Prostate gland (tissue), 2 donors: Measurements from ENCODE around the gene ZC2HC1B.

Experiments
- POLR2AphosphoS5 ChIP-seq: sonication (generic); formaldehyde crosslinking; IDR thresholded peaks from one replicate; pipeline ENCODE4 v1.6.1; 2017; ENCODE audit warnings: antibody characterized with exemption
- TF ChIP-seq, protein P1 (sequence below), 4 experiments: fragments of 200-600 bp in 2 of 4; fragments of 450-650 bp in 2 of 4; sonication (generic) in 2 of 4; IDR thresholded peaks; 1 replicate in 3 of 4; 2 replicates in 1 of 4; pipeline ENCODE4 v1.5.1; 2016 to 2019; ENCODE audit warnings: antibody characterized with exemption in 4 of 4, mild to moderate bottlenecking in 2 of 4, moderate library complexity in 2 of 4

DNA sequence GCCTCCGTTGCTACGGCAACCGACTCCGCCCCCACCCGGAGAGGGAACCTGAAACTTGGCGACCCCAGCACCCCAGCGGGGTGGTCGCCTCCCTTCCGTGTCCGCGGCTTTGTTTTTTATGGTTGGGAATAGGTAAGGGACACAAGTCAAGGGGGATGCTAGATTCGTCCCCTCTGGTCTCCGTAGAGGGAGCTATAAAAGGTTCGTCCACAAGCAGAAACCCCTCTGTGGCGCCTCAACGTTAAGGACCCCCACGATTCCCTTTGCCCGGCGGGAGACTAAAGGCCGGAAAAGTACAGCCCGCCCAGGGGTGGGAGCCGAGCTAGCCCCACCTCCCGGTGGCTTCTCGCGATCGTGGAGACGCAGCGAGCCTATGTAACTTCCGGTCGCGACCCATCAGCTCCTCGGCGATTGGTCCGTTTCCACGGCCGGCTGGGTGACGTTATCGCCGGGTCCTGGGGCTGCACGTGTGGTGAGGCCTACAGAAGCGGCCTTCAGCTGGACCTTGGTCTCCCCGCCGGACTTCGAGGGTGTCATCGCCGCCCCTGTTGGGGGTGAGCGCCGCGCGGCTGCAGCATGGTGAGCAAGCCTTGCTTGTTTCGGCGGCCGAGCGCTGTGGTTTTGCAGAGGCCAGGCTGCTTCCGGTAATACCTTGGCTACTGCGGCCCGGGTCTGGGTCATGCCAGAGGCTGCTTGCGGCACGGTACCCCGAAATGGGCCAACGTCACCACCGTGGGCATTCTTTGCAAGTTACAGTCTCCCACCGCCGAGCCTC lies 21.2 kb upstream of the ZC2HC1B start, which contains the start of gene LTV1:
- TF ChIP-seq, protein P1, sequence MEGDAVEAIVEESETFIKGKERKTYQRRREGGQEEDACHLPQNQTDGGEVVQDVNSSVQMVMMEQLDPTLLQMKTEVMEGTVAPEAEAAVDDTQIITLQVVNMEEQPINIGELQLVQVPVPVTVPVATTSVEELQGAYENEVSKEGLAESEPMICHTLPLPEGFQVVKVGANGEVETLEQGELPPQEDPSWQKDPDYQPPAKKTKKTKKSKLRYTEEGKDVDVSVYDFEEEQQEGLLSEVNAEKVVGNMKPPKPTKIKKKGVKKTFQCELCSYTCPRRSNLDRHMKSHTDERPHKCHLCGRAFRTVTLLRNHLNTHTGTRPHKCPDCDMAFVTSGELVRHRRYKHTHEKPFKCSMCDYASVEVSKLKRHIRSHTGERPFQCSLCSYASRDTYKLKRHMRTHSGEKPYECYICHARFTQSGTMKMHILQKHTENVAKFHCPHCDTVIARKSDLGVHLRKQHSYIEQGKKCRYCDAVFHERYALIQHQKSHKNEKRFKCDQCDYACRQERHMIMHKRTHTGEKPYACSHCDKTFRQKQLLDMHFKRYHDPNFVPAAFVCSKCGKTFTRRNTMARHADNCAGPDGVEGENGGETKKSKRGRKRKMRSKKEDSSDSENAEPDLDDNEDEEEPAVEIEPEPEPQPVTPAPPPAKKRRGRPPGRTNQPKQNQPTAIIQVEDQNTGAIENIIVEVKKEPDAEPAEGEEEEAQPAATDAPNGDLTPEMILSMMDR (IDR thresholded peaks at IDR 0.05) = peak in 2 of 4 experiments; percentile 19 to 34
- peak; percentile 92 for TF ChIP-seq POLR2AphosphoS5
